Activated CD4-positive, alpha-beta T cell treated with anti-CD3 and anti-CD28 coated beads, Interleukin-2, Interleukin-4, amounts not matched to agents 100 ng/mL and 50 ng/mL, durations not matched to agents 16 hours and 8 hours (primary cell): Measurements from ENCODE around the gene PRKCI.
"Not testable (repeated sequence)": the region's sequence is repeated elsewhere in the genome, so short reads cannot be mapped to it uniquely, and the experiment has no call there.

Source experiments
- DNase-seq: peaks from one replicate; pipeline ENCODE4 v3.0.0-alpha.2; 2020; ENCODE audit warnings: low spot score

Gene PRKCI

DNA sequence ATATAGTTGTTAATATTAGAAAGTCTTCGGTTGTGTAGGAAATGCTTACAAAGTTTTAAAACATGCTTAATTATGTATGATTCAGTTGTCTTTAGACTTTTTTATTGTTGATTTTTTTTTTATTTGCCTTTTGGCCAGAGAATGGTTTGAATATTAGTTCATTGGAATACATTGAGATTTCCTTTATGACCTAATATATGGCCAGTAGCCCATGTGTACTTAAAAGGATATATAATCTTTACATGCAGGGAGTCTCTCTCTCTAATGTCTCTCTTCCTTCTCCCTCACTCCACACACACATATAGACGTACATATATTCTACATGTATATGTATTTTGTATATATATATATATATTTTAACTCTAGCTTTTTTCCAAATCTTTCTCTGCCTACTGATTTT is 68.0 kb downstream of the PRKCI start:
- DNase-seq, result no peak

DNA sequence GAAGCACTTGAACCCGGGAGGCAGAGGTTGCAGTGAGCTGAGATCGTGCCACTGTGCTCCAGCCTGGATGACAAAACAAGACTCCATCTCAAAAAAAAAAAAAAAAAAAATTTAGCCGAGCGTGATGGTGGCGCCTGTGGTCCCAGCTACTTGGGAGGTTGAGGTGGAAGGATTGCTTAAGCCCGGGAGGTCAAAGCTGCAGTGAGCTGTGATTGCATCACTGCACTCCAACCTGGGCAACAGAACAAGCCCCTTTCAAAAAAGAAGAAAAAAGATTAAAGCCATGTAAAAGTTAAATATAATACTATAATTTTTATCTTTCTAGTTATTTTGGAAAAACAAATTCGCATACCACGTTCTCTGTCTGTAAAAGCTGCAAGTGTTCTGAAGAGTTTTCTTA is 73.4 kb downstream of the PRKCI start:
- DNase-seq, result no peak

DNA sequence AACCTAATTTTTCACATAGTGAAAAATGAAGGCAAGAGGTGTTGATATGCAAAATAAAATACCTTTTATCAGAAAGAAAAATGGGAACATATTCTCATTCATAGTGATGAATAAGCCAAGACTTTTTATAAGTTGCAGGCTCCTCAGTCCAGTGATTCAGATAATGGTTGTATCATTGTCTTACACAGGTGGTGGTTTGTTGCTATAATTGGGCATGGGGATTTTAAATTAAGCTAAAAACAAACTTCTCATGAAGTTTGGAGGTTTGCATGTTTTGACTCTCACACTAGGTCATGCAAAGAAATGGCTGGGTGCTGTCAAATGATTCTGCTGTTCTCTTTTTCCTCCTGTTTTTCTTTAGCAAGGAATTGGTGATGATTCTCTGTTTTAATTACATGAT is 74.5 kb downstream of the PRKCI start:
- no peak for DNase-seq

DNA sequence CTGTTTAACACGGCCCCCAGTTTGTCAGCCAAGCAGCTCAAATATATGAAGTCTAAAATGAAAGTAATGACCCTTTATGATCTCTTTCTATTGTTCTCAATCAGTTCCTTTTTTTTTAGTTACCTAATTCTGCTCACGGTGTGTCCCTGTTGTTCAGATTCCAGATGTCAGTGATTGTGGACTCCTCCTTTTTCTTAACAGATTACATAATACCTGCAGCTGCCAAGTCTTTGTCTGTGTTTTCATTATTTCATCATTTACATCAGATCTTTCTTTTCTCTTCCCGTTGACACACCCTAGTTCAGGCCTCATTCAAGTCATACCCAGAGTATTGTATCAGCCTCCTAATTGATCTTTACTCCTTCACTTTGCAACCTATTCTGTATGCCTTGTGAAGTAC is 79.2 kb downstream of the PRKCI start:
- DNase-seq, result no peak

DNA sequence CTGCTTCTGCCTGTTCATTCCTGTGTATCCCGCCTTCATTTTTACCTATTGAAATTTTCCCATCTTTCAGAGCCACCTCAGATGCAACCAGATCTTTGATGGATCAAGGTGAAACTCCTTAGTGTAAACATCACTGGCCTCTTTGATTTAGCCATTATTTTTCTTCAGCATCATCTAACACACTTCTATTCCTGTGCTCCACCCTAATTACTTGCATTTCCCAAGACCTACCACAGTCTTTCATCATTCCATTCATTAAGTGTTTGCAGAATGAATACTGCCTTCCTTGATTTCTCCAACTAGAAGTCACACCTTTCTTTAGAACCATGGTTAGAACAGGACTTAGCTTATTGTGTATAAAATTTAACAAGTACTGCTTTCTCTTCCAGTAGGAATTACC is 79.8 kb downstream of the PRKCI start:
- DNase-seq, result no peak

DNA sequence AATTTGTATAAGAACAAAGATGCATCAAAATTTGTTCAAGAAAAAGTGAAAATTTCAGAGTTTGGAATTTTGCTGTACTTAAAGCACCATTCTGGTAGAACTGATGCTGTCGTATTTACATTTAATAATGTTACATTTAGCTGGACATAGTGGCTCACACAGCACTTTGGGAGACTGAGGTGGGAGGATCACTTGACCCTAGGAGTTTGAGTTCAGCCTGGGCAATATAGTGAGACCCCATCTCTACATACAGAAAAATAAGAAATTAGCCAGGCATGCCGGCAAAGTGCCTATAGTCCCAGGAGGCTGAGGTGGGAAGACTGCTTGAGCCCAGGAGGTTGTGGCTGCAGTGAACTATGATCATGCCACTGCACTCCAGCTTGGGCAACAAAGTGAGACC is 83.8 kb downstream of the PRKCI start:
- DNase-seq, result no peak

DNA sequence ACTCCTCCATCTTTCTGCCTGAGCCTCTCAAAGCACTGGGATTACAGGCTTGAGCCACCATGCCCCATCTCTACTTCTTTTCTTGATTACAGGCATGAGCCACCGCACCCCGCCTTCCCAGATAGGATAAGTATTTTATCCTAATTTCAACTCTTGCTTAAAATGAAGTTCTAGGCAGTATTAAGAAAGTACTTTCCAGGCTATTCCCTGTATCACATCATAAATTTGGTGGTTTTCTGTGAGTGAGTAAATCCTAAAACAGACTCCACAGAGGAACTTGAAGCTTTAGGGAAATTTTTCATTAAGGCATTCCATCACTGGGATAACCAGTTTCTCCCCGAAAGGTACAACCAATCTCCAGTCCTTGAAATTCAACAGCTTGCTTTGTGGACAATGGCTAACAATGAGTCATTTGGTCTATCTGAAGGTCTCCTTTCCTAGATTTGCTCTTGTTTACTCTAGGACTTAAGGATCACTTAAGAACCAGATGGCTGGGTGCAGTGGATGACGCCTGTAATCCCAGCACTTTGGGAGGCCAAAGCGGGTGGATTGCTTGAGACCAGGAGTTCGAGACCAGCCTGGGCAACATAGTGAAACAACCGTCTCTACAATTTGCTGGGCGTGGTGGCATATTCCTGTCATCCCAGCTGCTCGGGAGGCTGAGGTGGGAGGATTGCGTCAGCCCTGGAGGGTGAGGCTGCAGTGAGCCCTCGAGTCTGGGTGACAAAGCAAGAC is 85.6 kb downstream of the PRKCI start:
- DNase-seq, result no peak

DNA sequence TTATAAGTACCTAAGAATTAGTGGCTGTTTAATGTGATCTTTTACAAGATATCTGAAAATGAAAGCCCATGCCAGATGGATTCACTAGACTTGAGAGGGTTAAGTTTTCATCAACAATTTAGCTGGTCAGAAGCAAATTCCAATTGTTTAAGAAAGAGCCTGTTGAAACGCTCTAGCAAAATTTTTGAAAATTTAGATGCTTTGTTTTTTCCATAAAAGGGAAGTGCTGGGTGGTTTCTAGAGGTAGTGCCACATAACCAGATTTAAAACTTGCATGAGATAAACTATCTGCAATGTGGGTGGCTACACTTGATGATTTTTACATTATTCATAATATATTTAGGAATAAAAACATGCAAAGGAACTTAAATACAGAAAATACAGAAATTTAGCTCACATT is 86.8 kb downstream of the PRKCI start:
- DNase-seq, result no peak

DNA sequence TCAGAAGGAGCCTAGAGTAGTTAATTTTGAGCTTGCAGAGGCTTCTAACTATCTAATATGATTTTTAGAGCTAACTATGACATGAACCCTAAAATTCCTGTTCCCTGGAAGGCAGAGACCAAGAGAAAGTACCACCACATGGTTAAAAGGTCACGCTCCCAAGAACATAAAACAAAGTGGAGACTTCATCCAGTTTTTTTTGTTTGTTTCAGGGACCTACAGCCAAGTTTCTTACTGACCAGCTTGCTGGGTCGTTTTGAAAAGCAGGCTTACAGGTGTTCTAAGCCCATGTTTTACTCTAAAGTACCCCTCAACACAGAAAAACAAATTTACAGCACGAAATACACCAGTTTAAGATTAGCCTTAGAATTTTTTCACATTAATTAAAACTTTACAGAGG is 95.7 kb downstream of the PRKCI start:
- no peak for DNase-seq

DNA sequence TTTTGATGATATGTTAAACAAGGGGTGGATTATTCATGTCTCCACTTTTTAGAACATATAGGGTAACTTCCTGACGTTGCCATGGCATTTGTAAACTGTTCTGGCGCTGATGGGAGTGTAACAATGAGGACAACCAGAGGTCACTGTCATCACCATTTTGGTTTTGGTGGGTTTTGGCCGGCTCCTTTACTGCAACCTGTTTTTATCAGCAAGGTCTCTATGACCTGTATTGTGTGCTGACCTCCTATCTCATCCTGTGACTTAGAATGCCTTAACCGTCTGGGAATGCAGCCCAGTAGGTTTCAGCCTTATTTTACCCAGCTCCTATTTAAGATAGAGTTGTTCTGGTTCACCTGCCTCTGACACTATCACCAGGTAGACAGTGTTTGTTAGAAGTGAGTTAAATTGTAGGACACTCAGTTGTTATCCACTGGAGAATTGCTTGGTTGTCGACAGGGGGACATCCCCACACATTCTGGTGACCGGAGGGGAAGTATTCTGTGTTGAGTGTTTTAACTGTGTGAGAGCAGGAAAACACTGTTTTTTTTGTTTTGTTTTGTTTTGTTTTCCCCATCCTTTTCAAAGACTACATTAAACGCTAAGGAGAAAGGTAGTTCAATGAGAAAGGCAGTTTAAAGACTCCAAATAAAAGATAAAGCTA is 98.4 kb downstream of the PRKCI start:
- DNase-seq, result no peak

DNA sequence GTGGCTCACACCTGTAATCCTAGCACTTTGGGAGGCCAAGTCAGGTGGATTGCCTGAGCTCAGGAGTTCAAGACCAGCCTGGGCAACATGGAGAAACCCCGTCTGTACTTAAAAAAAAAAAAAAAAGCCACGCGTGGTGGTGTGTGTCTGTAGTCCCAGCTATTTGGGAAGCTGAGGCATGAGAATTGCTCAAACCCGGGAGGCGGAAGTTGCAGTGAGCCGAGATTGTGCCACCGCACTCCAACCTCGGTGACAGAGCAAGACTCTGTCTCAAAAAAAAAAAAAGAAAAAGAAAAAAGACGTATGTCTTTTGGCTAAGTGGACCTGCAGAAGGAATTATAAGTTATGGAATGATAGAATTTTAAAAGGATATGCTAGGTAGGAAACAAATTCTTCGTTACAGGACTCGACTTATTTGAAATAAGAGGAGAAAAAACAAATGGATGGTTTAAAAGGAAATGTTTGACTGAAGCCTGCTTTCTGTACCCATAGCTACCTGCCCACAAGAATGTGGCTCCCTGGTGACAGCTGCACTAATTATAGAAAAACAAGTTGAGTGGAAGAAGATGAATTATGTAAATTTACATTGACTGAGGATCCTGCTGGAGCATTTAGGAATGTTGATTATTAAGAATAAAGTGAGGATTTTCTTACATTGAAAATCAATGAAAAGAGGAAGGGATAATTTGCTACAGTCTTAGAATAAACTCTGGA is 99.3 kb downstream of the PRKCI start:
- no peak for DNase-seq

DNA sequence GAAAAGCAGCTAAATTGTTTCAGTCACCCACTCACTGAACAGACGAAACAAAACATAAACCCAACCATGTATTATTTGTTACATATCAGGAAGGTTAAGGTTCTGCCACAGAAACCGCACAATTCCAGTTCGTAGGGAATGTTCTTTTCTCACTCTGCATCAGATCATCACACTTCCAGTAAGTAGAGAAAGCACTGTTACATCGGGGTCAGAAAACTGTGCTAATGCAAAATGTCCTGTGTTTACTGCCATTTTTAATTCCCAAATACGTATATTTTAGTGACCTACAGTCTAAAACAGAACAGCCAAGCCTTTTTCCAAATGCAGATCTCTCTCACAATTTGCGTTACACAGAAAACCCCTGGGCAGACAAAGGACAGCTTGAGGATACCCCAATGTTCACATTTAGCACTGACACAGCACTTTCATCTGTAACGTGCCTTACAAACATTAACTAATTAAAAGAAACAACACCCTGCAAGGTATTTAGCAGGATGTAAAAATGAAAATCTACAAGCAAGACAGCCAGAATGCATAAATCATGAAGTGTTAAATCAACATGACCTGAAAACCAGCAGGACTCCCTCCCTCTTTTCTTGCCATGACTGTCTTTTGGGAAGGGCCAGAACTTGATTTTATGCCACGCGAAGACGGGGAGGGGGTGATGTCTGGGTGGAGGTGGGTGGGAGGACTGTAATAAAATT is 100.5 kb downstream of the PRKCI start:
- no peak for DNase-seq

DNA sequence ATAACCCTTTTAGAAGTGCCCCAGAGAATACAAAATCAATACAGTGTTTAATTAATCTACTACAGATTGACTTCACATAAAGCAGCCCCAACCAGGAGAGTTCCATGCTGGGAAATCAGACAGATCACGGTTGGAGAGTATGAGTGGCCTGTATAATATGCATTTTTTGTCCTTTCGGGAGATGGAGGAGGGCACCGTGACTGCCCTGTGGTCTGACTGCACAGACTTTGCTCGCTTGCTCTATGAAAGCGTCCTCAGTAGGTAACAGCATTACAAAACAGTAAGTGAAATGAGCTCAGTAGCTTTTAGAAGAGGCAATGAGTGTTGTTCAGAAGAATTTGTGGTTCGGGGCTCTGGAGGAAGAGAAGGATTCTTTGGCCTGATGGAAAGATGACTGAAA is 101.1 kb downstream of the PRKCI start:
- no peak for DNase-seq

DNA sequence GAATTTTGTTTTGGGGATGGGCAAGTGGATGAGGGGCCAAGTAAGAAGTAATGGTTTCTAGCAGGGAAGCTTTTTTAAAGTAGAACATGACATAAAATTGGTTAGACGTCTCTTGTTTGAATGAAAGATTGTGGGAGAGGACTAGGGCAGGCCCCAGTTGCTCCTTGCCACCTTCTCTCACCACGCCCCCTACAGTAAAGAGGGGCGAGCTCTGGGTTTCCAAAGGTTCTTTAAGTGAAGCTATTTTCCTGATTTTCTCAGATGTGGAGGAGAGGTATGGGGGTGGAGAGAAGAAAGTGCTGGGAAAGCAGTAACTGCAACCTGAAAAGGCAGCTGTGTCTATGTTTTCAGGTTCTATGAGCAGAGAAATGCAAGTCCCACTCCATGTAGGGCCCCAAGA is 102.7 kb downstream of the PRKCI start:
- no peak for DNase-seq

DNA sequence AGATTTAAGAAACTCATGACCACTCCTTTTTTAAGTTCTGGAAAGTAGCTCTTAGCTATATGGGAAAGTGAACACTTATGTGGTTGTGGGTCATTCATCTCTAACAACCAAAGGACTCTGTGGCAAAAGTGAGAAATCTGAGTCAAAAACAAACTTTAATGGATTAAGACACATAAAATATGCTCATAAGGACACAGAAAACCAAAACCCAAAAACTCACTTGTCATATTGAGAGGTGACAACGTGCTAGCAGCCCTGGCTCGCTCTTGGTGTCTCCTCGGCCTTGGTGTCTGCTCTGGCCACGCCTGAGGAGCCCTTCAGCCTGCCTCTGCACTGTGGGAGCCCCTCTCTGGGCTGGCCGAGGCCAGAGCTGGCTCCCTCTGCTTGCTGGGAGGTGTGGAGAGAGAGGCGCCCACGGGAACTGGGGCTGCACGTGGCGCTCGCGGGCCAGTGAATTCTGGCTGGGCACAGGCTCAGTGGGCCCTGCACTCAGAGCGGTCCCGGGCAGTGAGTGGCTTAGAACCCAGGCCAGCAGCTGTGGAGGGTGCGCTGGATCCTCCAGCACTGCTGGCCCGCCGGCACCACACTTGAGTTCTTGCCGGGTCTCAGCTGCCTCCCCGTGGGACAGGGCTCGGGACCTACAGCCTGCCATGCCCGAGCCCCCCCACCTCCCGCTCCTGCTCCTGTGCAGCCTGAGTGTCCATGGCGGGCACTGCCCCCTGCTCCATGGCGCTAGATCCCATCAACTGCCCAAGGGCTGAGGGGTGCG is 105.0 kb downstream of the PRKCI start:
- peak; percentile 12 for DNase-seq

DNA sequence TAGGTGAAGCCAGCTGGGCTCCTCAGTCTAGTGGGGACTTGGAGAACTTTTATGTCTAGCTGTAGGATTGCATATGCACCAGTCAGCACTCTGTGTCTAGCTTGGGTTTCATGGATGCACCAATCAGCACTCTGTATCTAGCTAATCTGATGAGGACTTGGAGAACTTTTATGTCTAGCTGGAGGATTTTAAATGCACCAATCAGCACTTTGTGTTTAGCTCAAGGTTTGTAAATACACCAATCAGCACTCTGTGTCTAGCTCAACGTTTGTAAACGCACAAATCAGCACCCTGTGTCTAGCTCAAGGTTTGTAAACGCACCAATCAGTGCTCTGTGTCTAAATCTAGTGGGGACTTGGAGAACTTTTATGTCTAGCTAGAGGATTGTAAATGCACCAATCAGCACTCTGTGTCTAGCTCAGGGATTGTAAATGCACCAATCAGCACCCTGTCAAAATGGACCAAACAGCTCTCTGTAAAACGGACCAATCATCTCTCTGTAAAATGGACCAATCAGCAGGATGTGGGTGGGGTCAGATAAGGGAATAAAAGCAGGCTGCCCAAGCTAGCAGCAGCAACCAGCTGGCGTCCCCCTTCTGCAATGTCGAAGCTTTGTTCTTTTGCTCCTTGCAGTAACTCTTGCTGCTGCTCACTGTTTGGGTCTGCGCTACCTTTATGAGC is 105.8 kb downstream of the PRKCI start:
- not testable (repeated sequence) for DNase-seq

DNA sequence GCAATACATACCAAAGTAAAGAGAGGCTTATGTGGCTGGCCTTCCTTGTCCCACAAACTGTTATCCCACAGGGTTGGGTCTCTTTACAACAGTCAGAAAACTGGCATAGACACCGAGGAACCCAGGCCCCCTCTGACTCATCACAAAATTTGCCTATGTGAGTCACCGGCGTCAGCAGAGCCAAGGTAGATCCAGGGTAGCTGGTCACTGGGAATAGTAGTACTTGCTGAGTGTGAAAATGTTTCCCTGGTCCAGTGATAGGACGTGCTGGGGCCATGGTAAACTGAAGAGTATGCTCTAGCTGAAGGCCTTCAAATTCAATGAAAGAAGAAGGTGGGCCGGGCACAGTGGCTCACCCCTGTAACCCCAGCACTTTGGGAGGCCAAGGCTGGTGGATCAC is 108.1 kb downstream of the PRKCI start:
- no peak for DNase-seq

DNA sequence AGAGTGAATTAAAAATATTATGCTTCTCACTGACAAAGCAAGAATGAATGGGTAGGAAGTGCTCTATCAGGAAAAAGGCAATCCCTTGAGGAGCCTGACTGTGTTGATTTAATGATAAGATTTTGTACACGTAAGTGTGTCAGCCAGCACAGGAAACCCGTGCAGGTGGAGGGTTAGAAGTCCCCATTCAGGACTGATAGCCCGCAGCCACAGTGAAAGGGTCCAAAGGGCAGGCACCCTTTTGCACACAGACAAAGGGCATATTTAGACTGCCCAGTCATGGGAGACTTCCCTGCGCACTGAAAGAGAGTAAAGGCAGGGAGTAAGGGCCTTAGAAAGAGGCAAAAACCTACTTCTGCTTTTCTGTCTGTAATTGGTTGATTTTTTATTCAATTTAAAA is 108.9 kb downstream of the PRKCI start:
- no peak for DNase-seq

DNA sequence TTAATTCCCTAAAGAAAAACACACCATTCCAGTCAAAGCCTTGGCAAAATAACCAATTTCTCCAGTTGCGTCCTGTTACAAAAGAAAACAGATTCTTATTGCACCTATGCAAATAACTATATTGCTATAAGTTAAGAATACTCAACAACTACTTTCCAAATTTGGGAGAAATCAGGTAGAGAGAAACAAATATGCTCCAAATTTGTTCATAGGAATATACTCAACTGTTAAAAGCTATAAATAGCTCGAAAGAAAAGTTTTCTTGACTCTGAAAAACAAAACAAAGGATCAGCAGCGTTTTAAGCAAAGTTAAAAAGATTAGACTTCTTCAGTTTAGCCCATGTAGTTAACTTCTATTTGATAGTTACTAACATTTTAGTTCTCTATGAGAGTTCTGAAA is 115.2 kb downstream of the PRKCI start:
- no peak for DNase-seq

DNA sequence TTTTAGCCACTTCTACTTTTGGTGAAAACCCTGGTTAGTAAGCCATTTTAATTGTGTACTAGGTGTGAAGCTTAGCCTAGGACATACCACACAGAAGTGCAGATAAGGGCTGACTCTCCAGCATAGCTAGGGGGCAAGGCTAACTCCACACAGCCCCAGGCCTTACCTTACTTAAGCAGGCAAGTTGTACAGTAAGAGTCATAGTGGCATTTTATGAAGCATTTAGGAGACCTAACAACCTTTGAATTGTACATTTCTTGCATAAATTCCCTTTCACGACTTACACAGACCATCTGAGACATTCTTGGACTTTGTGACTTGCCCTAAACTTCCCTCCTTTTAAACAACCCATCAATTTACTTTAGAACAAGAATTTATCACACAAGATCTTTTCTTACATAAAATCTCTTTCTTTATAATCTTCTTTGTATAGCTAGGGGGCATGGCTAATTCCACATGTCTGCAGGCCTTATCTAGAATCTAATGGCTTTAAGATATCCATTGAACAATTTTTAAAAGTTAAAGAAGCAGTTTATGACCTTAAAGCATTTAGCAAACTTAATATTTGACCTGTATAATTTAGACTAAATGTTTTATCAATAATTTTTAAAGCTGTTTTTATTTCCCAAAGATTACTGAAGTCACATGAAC is 116.6 kb downstream of the PRKCI start:
- no peak for DNase-seq

DNA sequence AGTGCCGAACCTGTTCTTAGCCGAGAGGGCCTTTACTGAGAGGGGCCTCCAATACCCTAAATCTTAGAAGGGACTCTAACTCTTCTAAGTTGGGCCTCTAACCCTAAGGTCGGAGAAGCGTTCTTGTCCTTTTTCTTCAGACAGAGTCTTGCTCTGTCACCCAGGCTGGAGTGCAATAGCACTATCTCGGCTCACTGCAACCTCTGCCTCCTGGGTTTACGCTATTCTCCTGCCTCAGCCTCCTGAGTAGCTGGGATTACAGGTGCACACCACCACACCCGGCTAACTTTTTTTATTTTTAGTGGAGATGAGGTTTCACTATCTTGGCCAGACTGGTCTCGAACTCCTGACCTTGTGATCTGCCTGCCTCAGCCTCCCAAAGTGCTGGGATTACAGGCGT is 120.0 kb downstream of the PRKCI start:
- not testable (repeated sequence) for DNase-seq
